ENCODE data around the gene NHS. TPM values are rescaled to one million over a fixed set of nuclear protein-coding genes. Genes with fewer than 3 reads are reported as not detected.

The NHS gene
- total RNA-seq, 1 donor from 2014 or later = 1.0 TPM

- no peak overlapping the region for H3K4me3 ChIP-seq (ENCODE audit: low read length in 3 of 3)
- peaks cover 0 to 2% (median 0%) of the 10 kb centered on the region in 3 donors for H3K4me1 ChIP-seq (ENCODE audit: control insufficient read depth in 3 of 3, insufficient read depth in 3 of 3, low read length in 3 of 3)
- no peak overlapping the region for H3K27ac ChIP-seq (ENCODE audit: low read depth, low read length)
- H3K9ac ChIP-seq (ENCODE audit: low read depth in 1 of 3, low read length in 3 of 3) = no peak overlapping the region
- H3K27me3 ChIP-seq (ENCODE audit: control insufficient read depth in 3 of 3, insufficient read depth in 3 of 3, low read length in 3 of 3) = no peaks in the 10 kb centered on the region
- H3K9me3 ChIP-seq (ENCODE audit: control insufficient read depth in 3 of 3, low read length in 3 of 3) = no peaks in the 10 kb centered on the region
- no peaks in the 10 kb centered on the region for H3K36me3 ChIP-seq (ENCODE audit: control insufficient read depth in 3 of 3, insufficient read depth in 3 of 3, low read length in 3 of 3)
Observed at GRCh38 chrX:17616936-17617335, 241.9 kb downstream of the NHS start.

GRCh38 chrX:17617806-17618205 is 242.8 kb downstream of the NHS start:
- H3K36me3 ChIP-seq (ENCODE audit: control insufficient read depth in 3 of 3, insufficient read depth in 3 of 3, low read length in 3 of 3) = no peaks in the 10 kb centered on the region
- no peak overlapping the region for H3K27ac ChIP-seq (ENCODE audit: low read depth, low read length)
- no peaks in the 10 kb centered on the region for H3K27me3 ChIP-seq (ENCODE audit: control insufficient read depth in 3 of 3, insufficient read depth in 3 of 3, low read length in 3 of 3)
- peaks cover 0 to 2% (median 0%) of the 10 kb centered on the region in 3 donors for H3K4me1 ChIP-seq (ENCODE audit: control insufficient read depth in 3 of 3, insufficient read depth in 3 of 3, low read length in 3 of 3)
- no peak overlapping the region for H3K4me3 ChIP-seq (ENCODE audit: low read length in 3 of 3)
- no peaks in the 10 kb centered on the region for H3K9me3 ChIP-seq (ENCODE audit: control insufficient read depth in 3 of 3, low read length in 3 of 3)
- no peak overlapping the region for H3K9ac ChIP-seq (ENCODE audit: low read depth in 1 of 3, low read length in 3 of 3)

- no peak overlapping the region for H3K4me3 ChIP-seq (ENCODE audit: low read length in 3 of 3)
Observed at GRCh38 chrX:17621566-17622270, 246.7 kb downstream of the NHS start.

GRCh38 chrX:17622331-17622730 is 247.3 kb downstream of the NHS start:
- no peak overlapping the region for H3K27ac ChIP-seq (ENCODE audit: low read depth, low read length)
- no peaks in the 10 kb centered on the region for H3K4me1 ChIP-seq (ENCODE audit: control insufficient read depth in 3 of 3, insufficient read depth in 3 of 3, low read length in 3 of 3)
- no peaks in the 10 kb centered on the region for H3K36me3 ChIP-seq (ENCODE audit: control insufficient read depth in 3 of 3, insufficient read depth in 3 of 3, low read length in 3 of 3)
- H3K9me3 ChIP-seq (ENCODE audit: control insufficient read depth in 3 of 3, low read length in 3 of 3) = no peaks in the 10 kb centered on the region
- no peak overlapping the region for H3K4me3 ChIP-seq (ENCODE audit: low read length in 3 of 3)
- H3K27me3 ChIP-seq (ENCODE audit: control insufficient read depth in 3 of 3, insufficient read depth in 3 of 3, low read length in 3 of 3) = no peaks in the 10 kb centered on the region
- H3K9ac ChIP-seq (ENCODE audit: low read depth in 1 of 3, low read length in 3 of 3) = no peak overlapping the region

More at GRCh38 chrX:17621566-17622270, 246.7 kb downstream of the NHS start:
- Histone ChIP-seq H3K4me1 (ENCODE audit: control insufficient read depth in 3 of 3, insufficient read depth in 3 of 3, low read length in 3 of 3) (no peaks in the 10 kb centered on the region), H3K27me3 (ENCODE audit: control insufficient read depth in 3 of 3, insufficient read depth in 3 of 3, low read length in 3 of 3) (no peaks in the 10 kb centered on the region), H3K9ac (ENCODE audit: low read depth in 1 of 3, low read length in 3 of 3) (no peak overlapping the region), H3K9me3 (ENCODE audit: control insufficient read depth in 3 of 3, low read length in 3 of 3) (no peaks in the 10 kb centered on the region), H3K27ac (ENCODE audit: low read depth, low read length) (no peak overlapping the region), H3K36me3 (ENCODE audit: control insufficient read depth in 3 of 3, insufficient read depth in 3 of 3, low read length in 3 of 3) (no peaks in the 10 kb centered on the region)

GRCh38 chrX:17623750-17624149 is 248.8 kb downstream of the NHS start:
- no peak overlapping the region for H3K4me3 ChIP-seq (ENCODE audit: low read length in 3 of 3)
- H3K4me1 ChIP-seq (ENCODE audit: control insufficient read depth in 3 of 3, insufficient read depth in 3 of 3, low read length in 3 of 3) = no peaks in the 10 kb centered on the region
- H3K27ac ChIP-seq (ENCODE audit: low read depth, low read length) = no peak overlapping the region
- H3K27me3 ChIP-seq (ENCODE audit: control insufficient read depth in 3 of 3, insufficient read depth in 3 of 3, low read length in 3 of 3) = no peaks in the 10 kb centered on the region
- no peak overlapping the region for H3K9ac ChIP-seq (ENCODE audit: low read depth in 1 of 3, low read length in 3 of 3)
- H3K9me3 ChIP-seq (ENCODE audit: control insufficient read depth in 3 of 3, low read length in 3 of 3) = no peaks in the 10 kb centered on the region
- H3K36me3 ChIP-seq (ENCODE audit: control insufficient read depth in 3 of 3, insufficient read depth in 3 of 3, low read length in 3 of 3) = no peaks in the 10 kb centered on the region

- Histone ChIP-seq H3K9ac (ENCODE audit: low read depth in 1 of 3, low read length in 3 of 3) (no peak overlapping the region), H3K9me3 (ENCODE audit: control insufficient read depth in 3 of 3, low read length in 3 of 3) (no peaks in the 10 kb centered on the region), H3K4me3 (ENCODE audit: low read length in 3 of 3) (no peak overlapping the region), H3K27me3 (ENCODE audit: control insufficient read depth in 3 of 3, insufficient read depth in 3 of 3, low read length in 3 of 3) (no peaks in the 10 kb centered on the region), H3K27ac (ENCODE audit: low read depth, low read length) (no peak overlapping the region), H3K4me1 (ENCODE audit: control insufficient read depth in 3 of 3, insufficient read depth in 3 of 3, low read length in 3 of 3) (no peaks in the 10 kb centered on the region), H3K36me3 (ENCODE audit: control insufficient read depth in 3 of 3, insufficient read depth in 3 of 3, low read length in 3 of 3) (no peaks in the 10 kb centered on the region)
Observed at GRCh38 chrX:17627026-17627425, 252.0 kb downstream of the NHS start.

GRCh38 chrX:17628976-17629375 is 254.0 kb downstream of the NHS start:
- Histone ChIP-seq H3K27me3 (ENCODE audit: control insufficient read depth in 3 of 3, insufficient read depth in 3 of 3, low read length in 3 of 3) (no peaks in the 10 kb centered on the region), H3K9ac (ENCODE audit: low read depth in 1 of 3, low read length in 3 of 3) (no peak overlapping the region), H3K4me1 (ENCODE audit: control insufficient read depth in 3 of 3, insufficient read depth in 3 of 3, low read length in 3 of 3) (peaks cover 0 to 3% (median 2%) of the 10 kb centered on the region in 3 donors), H3K9me3 (ENCODE audit: control insufficient read depth in 3 of 3, low read length in 3 of 3) (no peaks in the 10 kb centered on the region), H3K4me3 (ENCODE audit: low read length in 3 of 3) (no peak overlapping the region), H3K36me3 (ENCODE audit: control insufficient read depth in 3 of 3, insufficient read depth in 3 of 3, low read length in 3 of 3) (no peaks in the 10 kb centered on the region), H3K27ac (ENCODE audit: low read depth, low read length) (no peak overlapping the region)

GRCh38 chrX:17629519-17629918 is 254.5 kb downstream of the NHS start:
- no peak overlapping the region for H3K9ac ChIP-seq (ENCODE audit: low read depth in 1 of 3, low read length in 3 of 3)
- no peak overlapping the region for H3K27ac ChIP-seq (ENCODE audit: low read depth, low read length)
- H3K4me3 ChIP-seq (ENCODE audit: low read length in 3 of 3) = no peak overlapping the region
- H3K4me1 ChIP-seq (ENCODE audit: control insufficient read depth in 3 of 3, insufficient read depth in 3 of 3, low read length in 3 of 3) = peaks cover 0 to 3% (median 2%) of the 10 kb centered on the region in 3 donors
- H3K36me3 ChIP-seq (ENCODE audit: control insufficient read depth in 3 of 3, insufficient read depth in 3 of 3, low read length in 3 of 3) = no peaks in the 10 kb centered on the region
- H3K9me3 ChIP-seq (ENCODE audit: control insufficient read depth in 3 of 3, low read length in 3 of 3) = no peaks in the 10 kb centered on the region
- H3K27me3 ChIP-seq (ENCODE audit: control insufficient read depth in 3 of 3, insufficient read depth in 3 of 3, low read length in 3 of 3) = no peaks in the 10 kb centered on the region

GRCh38 chrX:17631647-17632046 is 256.6 kb downstream of the NHS start:
- H3K9me3 ChIP-seq (ENCODE audit: control insufficient read depth in 3 of 3, low read length in 3 of 3) = no peaks in the 10 kb centered on the region
- no peak overlapping the region for H3K27ac ChIP-seq (ENCODE audit: low read depth, low read length)
- H3K9ac ChIP-seq (ENCODE audit: low read depth in 1 of 3, low read length in 3 of 3) = no peak overlapping the region
- no peaks in the 10 kb centered on the region for H3K36me3 ChIP-seq (ENCODE audit: control insufficient read depth in 3 of 3, insufficient read depth in 3 of 3, low read length in 3 of 3)
- no peaks in the 10 kb centered on the region for H3K27me3 ChIP-seq (ENCODE audit: control insufficient read depth in 3 of 3, insufficient read depth in 3 of 3, low read length in 3 of 3)
- peaks cover 0 to 3% (median 2%) of the 10 kb centered on the region in 3 donors for H3K4me1 ChIP-seq (ENCODE audit: control insufficient read depth in 3 of 3, insufficient read depth in 3 of 3, low read length in 3 of 3)
- H3K4me3 ChIP-seq (ENCODE audit: low read length in 3 of 3) = no peak overlapping the region

- H3K27ac ChIP-seq (ENCODE audit: low read depth, low read length) = no peak overlapping the region
- peaks cover 0 to 3% (median 2%) of the 10 kb centered on the region in 3 donors for H3K4me1 ChIP-seq (ENCODE audit: control insufficient read depth in 3 of 3, insufficient read depth in 3 of 3, low read length in 3 of 3)
- H3K36me3 ChIP-seq (ENCODE audit: control insufficient read depth in 3 of 3, insufficient read depth in 3 of 3, low read length in 3 of 3) = no peaks in the 10 kb centered on the region
- H3K27me3 ChIP-seq (ENCODE audit: control insufficient read depth in 3 of 3, insufficient read depth in 3 of 3, low read length in 3 of 3) = no peaks in the 10 kb centered on the region
- no peaks in the 10 kb centered on the region for H3K9me3 ChIP-seq (ENCODE audit: control insufficient read depth in 3 of 3, low read length in 3 of 3)
- no peak overlapping the region for H3K9ac ChIP-seq (ENCODE audit: low read depth in 1 of 3, low read length in 3 of 3)
- H3K4me3 ChIP-seq (ENCODE audit: low read length in 3 of 3) = no peak overlapping the region
Observed at GRCh38 chrX:17632942-17633341, 257.9 kb downstream of the NHS start.
